ENCODE results near the gene PRR18. TPM values are rescaled to one million over a fixed set of nuclear protein-coding genes. Genes with fewer than 3 reads are reported as not detected.

The PRR18 gene
- total and polyA plus RNA-seq, 9 of the 15 experiments (the other 6 are each of a cell fraction or from before 2014, with no cell fraction given): not detected

DNA sequence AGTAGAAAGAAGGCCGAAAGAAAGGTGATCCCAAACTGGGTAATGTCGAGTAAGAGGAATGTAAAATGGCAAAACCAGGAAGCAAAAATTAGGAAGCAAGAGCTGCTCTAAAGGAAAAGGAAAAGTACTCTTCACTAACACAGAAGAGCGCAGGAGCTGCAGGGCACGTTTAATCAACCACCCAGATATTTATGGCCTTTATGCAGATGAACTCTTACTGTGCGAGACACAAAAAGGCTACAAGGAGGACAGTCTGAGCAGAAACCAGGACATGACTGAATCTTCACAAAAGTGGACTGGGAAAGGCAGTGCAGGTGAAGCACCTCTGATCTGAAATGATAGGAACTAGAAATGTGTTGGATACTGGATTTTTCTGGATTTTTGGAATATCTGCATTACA lies 15.2 kb upstream of the PRR18 start:
- CTCF ChIA-PET (ENCODE audit: low intra/inter-chr PET ratio): interaction anchor here (0.6 kb wide), 1 partner anchor 221 kb away, joined by 4 read pairs; no protein-coding TSS in a partner anchor

DNA sequence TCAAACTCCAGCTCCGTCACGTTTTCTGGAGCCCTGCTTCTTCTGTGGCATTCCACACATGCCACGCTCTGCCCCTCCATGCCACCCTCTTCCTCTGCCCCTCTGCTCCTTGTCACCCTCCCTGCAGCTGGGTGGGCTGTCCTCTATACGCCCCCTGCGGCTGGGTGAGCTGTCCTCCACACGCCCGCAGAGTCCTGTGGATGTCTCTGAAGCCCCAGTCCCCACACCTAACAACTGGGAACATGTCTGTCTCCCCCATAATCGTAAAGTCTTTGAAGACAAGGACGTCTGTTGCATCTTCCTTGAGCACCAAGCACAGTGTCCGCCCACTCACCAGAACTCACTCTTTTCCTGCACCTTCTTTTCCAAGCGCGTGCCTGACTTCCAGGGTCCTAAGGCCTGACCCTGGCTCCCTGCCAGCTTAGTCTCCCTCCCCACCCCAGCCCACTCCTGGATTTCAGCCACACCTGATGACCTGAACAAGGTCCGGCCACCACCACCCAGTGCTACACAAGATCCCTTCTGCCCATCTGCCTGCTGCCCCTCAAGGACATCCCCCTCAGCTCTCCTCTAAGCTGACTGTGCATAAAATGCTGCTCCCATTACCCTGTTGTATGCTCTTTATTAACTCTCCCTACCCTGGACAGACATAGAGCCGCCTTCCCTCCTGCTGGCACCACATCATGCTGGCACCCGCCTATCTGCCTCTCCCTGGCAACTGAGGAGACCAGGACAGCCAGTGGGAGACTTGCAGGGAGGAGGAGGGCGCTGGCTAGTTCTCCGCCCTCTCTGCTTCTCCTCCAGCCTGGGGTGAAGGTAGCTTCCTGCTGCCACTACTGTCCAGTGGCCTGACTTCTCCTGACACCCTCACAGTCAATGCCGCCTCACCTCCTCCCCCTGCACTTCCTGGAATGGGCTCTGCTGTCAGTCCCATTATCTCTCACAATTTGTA lies 10.7 kb upstream of the PRR18 start:
- Histone ChIP-seq H3K36me3 (ENCODE audit: control insufficient read depth, insufficient read depth, low read length) (peaks cover 35% of the 10 kb centered on the region), H3K9me1 (ENCODE audit: control insufficient read depth, insufficient read depth, low read length) (no peaks in the 10 kb centered on the region), H3K79me2 (ENCODE audit: control insufficient read depth, insufficient read depth, low read length) (no peaks in the 10 kb centered on the region), H3K9me3 (replicated peaks; ENCODE audit: control insufficient read depth, insufficient read depth, low read depth, low read length) (no peaks in the 10 kb centered on the region), H3K4me3 (no peak overlapping the region), H3K27ac (ENCODE audit: extremely low read depth, low read depth, low read length) (no peak overlapping the region), H3K4me2 (ENCODE audit: insufficient read depth, low read length) (no peak overlapping the region; the same call in 1 of the 2 replicates), H3K4me1 (replicated peaks in 1 of 2; ENCODE audit: control insufficient read depth in 2 of 2, insufficient read depth in 2 of 2, low read length in 2 of 2) (peaks cover 13% of the 10 kb centered on the region in 2 experiments), H3K27me3 (ENCODE audit: control insufficient read depth in 2 of 2, insufficient read depth in 2 of 2, low read length in 2 of 2) (no peaks in the 10 kb centered on the region), H3K9ac (ENCODE audit: insufficient read depth in 1 of 2, low read depth in 2 of 2, low read length in 2 of 2) (peak overlapping the region in 1 of 2 experiments; percentile 83; a peak in 1 of 4 replicates), H2AFZ (ENCODE audit: low read depth, low read length) (no peak overlapping the region), H4K20me1 (replicated peaks; ENCODE audit: control insufficient read depth, insufficient read depth, low read length) (no peaks in the 10 kb centered on the region)
- BruUV-seq (replicated peaks): no TSS peak
- ChIA-PET POLR2A (interaction anchor here (0.5 to 2.1 kb wide), 6 partner anchors 9 to 57 kb away, joined by 3 to 4 read pairs (median 3); no protein-coding TSS in a partner anchor), CTCF (ENCODE audit: low intra/inter-chr PET ratio) (no interaction called here)
- no peak for FAIRE-seq
- intact Hi-C loops (cut with micrococcal nuclease): no loop called here
- WGBS (ENCODE audit: insufficient coverage, low coverage, missing lambda C conversion rate): 71% methylated on average over 17 of the region's 18 CpGs
- in situ Hi-C loops (cut with MboI): no loop called here
- peak in 2 of 4 experiments; percentile 63 to 69 for DNase-seq (ENCODE audit: extremely low read depth in 1 of 4, low spot score in 3 of 4)
- peak; percentile 91 for ATAC-seq
- TF ChIP-seq SUPT5H (IDR thresholded peaks at IDR 0.05) (peak; percentile 68; the same call in 1 of the 2 replicates), SPI1 (IDR thresholded peaks at IDR 0.05; ENCODE audit: borderline replicate concordance, low read depth, low read length) (peak; percentile 51; the same call in 1 of the 2 replicates), PHF8 (IDR thresholded peaks at IDR 0.05; ENCODE audit: borderline replicate concordance, low read length) (no peak), NFIX (CRISPR knock-in tag; IDR thresholded peaks at IDR 0.05; ENCODE audit: low read depth) (0 out of 2 replicates have a peak, but pooled peaks have one; percentile 39), ZNF124 (CRISPR knock-in tag; IDR thresholded peaks at IDR 0.05) (no peak), POLR2B (IDR thresholded peaks at IDR 0.05; ENCODE audit: low read depth, partially characterized antibody) (peak; percentile 57)
- TF ChIP-seq, protein P1, sequence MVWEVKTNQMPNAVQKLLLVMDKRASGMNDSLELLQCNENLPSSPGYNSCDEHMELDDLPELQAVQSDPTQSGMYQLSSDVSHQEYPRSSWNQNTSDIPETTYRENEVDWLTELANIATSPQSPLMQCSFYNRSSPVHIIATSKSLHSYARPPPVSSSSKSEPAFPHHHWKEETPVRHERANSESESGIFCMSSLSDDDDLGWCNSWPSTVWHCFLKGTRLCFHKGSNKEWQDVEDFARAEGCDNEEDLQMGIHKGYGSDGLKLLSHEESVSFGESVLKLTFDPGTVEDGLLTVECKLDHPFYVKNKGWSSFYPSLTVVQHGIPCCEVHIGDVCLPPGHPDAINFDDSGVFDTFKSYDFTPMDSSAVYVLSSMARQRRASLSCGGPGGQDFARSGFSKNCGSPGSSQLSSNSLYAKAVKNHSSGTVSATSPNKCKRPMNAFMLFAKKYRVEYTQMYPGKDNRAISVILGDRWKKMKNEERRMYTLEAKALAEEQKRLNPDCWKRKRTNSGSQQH (CRISPR knock-in tag; IDR thresholded peaks at IDR 0.05): 0 out of 2 replicates have a peak, but pooled peaks have one; percentile 7
- TF ChIP-seq, protein P2, sequence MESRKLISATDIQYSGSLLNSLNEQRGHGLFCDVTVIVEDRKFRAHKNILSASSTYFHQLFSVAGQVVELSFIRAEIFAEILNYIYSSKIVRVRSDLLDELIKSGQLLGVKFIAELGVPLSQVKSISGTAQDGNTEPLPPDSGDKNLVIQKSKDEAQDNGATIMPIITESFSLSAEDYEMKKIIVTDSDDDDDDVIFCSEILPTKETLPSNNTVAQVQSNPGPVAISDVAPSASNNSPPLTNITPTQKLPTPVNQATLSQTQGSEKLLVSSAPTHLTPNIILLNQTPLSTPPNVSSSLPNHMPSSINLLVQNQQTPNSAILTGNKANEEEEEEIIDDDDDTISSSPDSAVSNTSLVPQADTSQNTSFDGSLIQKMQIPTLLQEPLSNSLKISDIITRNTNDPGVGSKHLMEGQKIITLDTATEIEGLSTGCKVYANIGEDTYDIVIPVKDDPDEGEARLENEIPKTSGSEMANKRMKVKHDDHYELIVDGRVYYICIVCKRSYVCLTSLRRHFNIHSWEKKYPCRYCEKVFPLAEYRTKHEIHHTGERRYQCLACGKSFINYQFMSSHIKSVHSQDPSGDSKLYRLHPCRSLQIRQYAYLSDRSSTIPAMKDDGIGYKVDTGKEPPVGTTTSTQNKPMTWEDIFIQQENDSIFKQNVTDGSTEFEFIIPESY (CRISPR knock-in tag; IDR thresholded peaks at IDR 0.05): peak; percentile 73; the same call in 1 of the 2 replicates

More for the DNA sequence above, 15.2 kb upstream of the PRR18 start:
- Histone ChIP-seq H3K4me2 (ENCODE audit: insufficient read depth, low read length) (no peak overlapping the region), H2AFZ (ENCODE audit: low read depth, low read length) (no peak overlapping the region), H3K27ac (ENCODE audit: extremely low read depth, low read depth, low read length) (no peak overlapping the region), H3K4me3 (no peak overlapping the region), H3K79me2 (ENCODE audit: control insufficient read depth, insufficient read depth, low read length) (no peaks in the 10 kb centered on the region; the same call in 2 of the 3 replicates), H3K27me3 (ENCODE audit: control insufficient read depth in 2 of 2, insufficient read depth in 2 of 2, low read length in 2 of 2) (no peaks in the 10 kb centered on the region), H3K4me1 (replicated peaks in 1 of 2; ENCODE audit: control insufficient read depth in 2 of 2, insufficient read depth in 2 of 2, low read length in 2 of 2) (peaks cover 9 to 13% of the 10 kb centered on the region in 2 experiments), H3K9me1 (ENCODE audit: control insufficient read depth, insufficient read depth, low read length) (no peaks in the 10 kb centered on the region), H3K9ac (ENCODE audit: insufficient read depth in 1 of 2, low read depth in 2 of 2, low read length in 2 of 2) (no peak overlapping the region), H3K36me3 (ENCODE audit: control insufficient read depth, insufficient read depth, low read length) (peaks cover 67% of the 10 kb centered on the region), H4K20me1 (replicated peaks; ENCODE audit: control insufficient read depth, insufficient read depth, low read length) (no peaks in the 10 kb centered on the region), H3K9me3 (replicated peaks; ENCODE audit: control insufficient read depth, insufficient read depth, low read depth, low read length) (no peaks in the 10 kb centered on the region)
- FAIRE-seq (no peak), DNase-seq (ENCODE audit: extremely low read depth in 1 of 4, low spot score in 3 of 4) (no peak), ATAC-seq (no peak)
- 95% methylated on average over 5 of the region's 5 CpGs for WGBS (ENCODE audit: insufficient coverage, low coverage, missing lambda C conversion rate)
- TF ChIP-seq MYBL2 (IDR thresholded peaks at IDR 0.05; ENCODE audit: low read depth): no peak
- TF ChIP-seq MYBL2 (CRISPR knock-in tag; IDR thresholded peaks at IDR 0.05; ENCODE audit: borderline replicate concordance): no peak
- TF ChIP-seq ZNF79 (CRISPR knock-in tag; IDR thresholded peaks at IDR 0.05; ENCODE audit: low read depth): no peak
- no peak for TF ChIP-seq HSF4 (CRISPR knock-in tag; IDR thresholded peaks at IDR 0.05; ENCODE audit: borderline replicate concordance)
- TF ChIP-seq SMARCA5 (IDR thresholded peaks at IDR 0.05): no peak
- no peak for TF ChIP-seq RFX5 (IDR thresholded peaks at IDR 0.05; ENCODE audit: low read depth, low read length)
- TF ChIP-seq ZKSCAN8 (CRISPR knock-in tag; IDR thresholded peaks at IDR 0.05): no peak
- BruUV-seq (replicated peaks): no TSS peak
- in situ Hi-C loops (cut with MboI) (no loop called here), intact Hi-C loops (cut with micrococcal nuclease) (no loop called here)
- POLR2A ChIA-PET: no interaction called here

Measured in K562 (cell line).